ENCODE data around the gene PSAP. TPM values are rescaled to one million over a fixed set of nuclear protein-coding genes. Genes with fewer than 3 reads are reported as not detected.

The PSAP gene
- total RNA-seq, 1 experiment from 2014 or later = 336 TPM

- Histone ChIP-seq H3K79me1 (ENCODE audit: insufficient read depth, low read depth, low read length, poor library complexity, severe bottlenecking) (no peaks in the 10 kb centered on the region), H3K18ac (ENCODE audit: insufficient read length, low read depth, low read length) (no peak overlapping the region), H2BK5ac (ENCODE audit: insufficient read length, low read length) (no peak overlapping the region), H3K27me3 (ENCODE audit: insufficient read depth, low read length) (no peaks in the 10 kb centered on the region), H3K14ac (ENCODE audit: insufficient read depth, low read length) (no peak overlapping the region), H3K27ac (ENCODE audit: insufficient read length, low read depth, low read length) (no peak overlapping the region), H2AK5ac (ENCODE audit: insufficient read length, low read length) (no peak overlapping the region), H3T11ph (ENCODE audit: low read length) (no peak overlapping the region), H4K5ac (ENCODE audit: insufficient read length, low read depth, low read length) (no peak overlapping the region), H2BK20ac (ENCODE audit: low read depth, low read length, poor library complexity, severe bottlenecking) (no peak overlapping the region), H4K20me1 (ENCODE audit: control insufficient read depth, insufficient read depth, insufficient read length) (no peaks in the 10 kb centered on the region), H3K23ac (ENCODE audit: insufficient read length, low read depth, low read length) (no peak overlapping the region), H4K8ac (replicated peaks; ENCODE audit: insufficient read length, low read depth, low read length) (no peak overlapping the region), H3K4me2 (ENCODE audit: insufficient read depth, insufficient read length, low read length) (no peak overlapping the region), H2AFZ (ENCODE audit: low read length) (no peak overlapping the region), H3K4ac (ENCODE audit: low read depth, low read length) (no peak overlapping the region), H3K9me3 (ENCODE audit: control insufficient read depth, low read depth, low read length) (no peaks in the 10 kb centered on the region), H3K79me2 (ENCODE audit: insufficient read depth, low read length) (no peaks in the 10 kb centered on the region), H4K91ac (ENCODE audit: insufficient read length, low read depth, low read length) (no peak overlapping the region), H2BK120ac (ENCODE audit: low read depth, low read length, poor library complexity, severe bottlenecking) (no peak overlapping the region), H2BK15ac (ENCODE audit: low read depth, low read length) (no peak overlapping the region), H3K9ac (ENCODE audit: extremely low read depth, insufficient read length, low read length) (no peak overlapping the region), H3K4me1 (ENCODE audit: insufficient read depth, low read length) (no peaks in the 10 kb centered on the region), H3K56ac (ENCODE audit: insufficient read length, low read depth, low read length) (no peak overlapping the region), H2BK12ac (ENCODE audit: insufficient read length, low read depth, low read length) (no peak overlapping the region), H3K23me2 (ENCODE audit: insufficient read length, low read depth, low read length, poor library complexity, severe bottlenecking) (no peaks in the 10 kb centered on the region)
- no CpG with 5 or more reads among the region's 9 CpGs for WGBS (ENCODE audit: extremely low coverage, insufficient read length, low lambda C conversion rate)
- H3K27me3 Mint-ChIP-seq (ENCODE audit: low read depth) = no peaks in the 10 kb centered on the region
- H3K4me1 Mint-ChIP-seq = peaks cover 0 to 2% of the 10 kb centered on the region in 2 experiments; a peak in 1 of 4 replicates
- TF ChIP-seq CTCF (conservative IDR thresholded peaks at IDR 0.05) = no peak
- H3K36me3 Mint-ChIP-seq (ENCODE audit: insufficient read depth in 1 of 3, low read depth in 3 of 3) = peaks cover 38 to 80% (median 79%) of the 10 kb centered on the region in 3 experiments; a peak in 6 of 7 replicates
- no peak overlapping the region; a peak in 1 of 7 replicates for H3K27ac Mint-ChIP-seq
- H3K4me3 Mint-ChIP-seq = no peak overlapping the region
- no peaks in the 10 kb centered on the region for H3K9me3 Mint-ChIP-seq
- no peak for DNase-seq
Observed at GRCh38 chr10:71817831-71818655, 33.0 kb downstream of the PSAP start.

Data from H9 (cell line).